ENCODE data around the gene SHC3.

SHC3 gene

GRCh38 chr9:89097219-89097618, 81.4 kb downstream of the SHC3 start:
- no peak for DNase-seq

- no peak for DNase-seq
Measured at GRCh38 chr9:89096807-89097206, 81.8 kb downstream of the SHC3 start.

DNA sequence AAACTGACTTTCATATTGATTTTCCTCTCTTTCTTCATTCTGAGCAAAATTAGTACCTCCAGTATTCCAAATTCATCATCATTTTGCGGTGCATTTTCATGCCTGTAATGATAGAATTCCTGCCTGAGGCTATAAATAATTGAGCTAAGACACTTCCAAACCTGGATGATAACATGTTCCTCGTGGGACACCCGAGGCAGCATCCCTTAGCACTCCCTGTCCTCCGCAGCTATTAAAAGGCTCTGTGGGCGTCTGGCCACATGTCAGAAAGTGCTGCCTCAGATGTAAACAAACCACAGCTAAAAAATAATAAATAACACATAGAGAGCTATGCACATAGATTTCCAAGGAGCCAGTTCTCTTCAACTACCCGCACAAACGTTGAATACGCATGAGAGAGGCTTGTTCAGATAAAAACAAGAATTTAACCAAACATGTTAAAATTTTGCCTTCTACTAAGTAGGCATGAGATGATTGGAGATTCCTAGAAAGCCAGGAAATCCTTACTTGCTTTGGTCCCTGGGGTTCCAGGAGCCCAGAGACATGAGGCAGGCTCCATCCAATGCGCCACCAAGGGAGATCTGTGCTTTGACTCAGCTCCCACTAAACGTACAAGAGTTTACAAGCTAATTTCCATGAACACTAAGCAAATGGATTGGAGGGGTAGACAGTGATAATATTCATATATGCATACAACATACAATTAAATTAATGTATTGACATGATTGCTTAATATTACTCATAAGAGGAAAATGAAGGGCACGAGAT, 82.7 kb downstream of the SHC3 start:
- DNase-seq = no peak

DNA sequence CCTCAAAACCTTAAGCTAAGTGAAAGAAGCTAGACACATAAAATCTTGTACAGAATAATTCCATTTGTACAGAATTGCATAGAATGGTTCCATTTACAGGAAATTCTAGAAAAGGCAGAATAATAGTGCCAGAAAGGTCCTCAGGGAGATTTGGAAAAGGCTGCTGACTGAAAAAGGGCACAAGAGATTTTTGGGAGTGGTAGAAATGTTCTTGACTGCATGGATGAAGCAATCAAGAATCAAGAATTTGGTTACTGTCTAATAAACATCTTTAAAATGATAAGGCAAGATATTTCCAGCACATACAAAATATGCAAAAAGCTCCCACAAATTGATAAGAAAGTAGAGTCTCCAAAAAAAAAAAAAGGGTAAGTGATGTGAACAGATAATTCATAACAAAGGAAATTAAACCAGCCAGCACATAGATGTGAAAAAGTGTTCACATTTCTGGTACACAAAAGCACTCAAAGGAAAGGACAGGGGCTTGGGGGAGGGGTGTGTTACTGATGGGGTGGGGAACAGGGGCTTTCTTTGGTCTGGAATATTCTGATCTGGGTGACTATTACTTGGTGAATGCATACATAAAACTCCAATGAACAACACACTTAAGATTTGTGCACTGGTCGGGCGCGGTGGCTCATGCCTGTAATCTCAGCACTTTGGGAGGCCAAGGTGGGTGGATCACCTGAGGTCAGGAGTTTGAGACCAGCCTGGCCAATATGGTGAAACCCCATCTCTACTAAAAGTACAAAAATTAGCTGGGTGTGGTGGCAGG, 85.2 kb downstream of the SHC3 start:
- no peak for DNase-seq

DNA sequence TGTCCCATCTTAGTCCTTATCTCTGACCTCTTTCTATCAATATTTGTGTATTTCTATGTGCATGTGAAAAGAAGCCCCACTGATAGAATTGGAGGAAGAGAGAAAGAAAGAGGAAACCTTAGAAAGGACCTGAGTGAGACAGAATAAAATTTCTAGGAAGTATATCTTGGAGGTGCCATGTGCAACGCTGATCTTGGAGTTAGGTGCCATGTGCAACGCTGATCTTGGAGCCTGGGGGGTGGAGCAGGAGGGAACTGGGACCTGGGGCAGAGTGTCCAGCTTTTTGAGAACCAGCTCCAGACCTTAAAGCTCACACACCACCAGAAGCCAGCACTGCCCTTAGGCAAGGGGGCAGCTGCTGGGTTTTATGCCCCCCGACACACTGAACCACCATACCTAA, 89.4 kb downstream of the SHC3 start:
- DNase-seq = no peak

GRCh38 chr9:89083626-89084025, 95.0 kb downstream of the SHC3 start:
- no peak for DNase-seq

DNA sequence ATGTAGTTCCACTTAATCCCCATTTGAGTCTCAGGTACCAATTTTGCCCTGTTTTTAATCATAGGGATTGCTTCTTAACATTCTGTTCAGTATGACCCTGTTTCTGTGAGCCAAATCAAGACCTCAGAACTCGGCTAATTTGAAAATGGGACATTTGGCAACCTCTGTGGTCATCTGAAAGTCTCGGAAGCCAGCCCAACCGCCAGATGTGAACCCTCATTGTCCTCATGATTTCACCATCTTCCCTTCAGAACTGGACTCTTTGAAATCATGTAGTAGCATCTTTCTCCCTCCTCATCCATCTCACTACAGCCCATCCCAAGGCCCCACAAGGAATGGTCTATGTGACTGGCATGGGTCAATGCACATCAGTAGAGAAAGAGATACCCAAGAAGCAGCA, 98.4 kb downstream of the SHC3 start:
- DNase-seq = no peak

DNA sequence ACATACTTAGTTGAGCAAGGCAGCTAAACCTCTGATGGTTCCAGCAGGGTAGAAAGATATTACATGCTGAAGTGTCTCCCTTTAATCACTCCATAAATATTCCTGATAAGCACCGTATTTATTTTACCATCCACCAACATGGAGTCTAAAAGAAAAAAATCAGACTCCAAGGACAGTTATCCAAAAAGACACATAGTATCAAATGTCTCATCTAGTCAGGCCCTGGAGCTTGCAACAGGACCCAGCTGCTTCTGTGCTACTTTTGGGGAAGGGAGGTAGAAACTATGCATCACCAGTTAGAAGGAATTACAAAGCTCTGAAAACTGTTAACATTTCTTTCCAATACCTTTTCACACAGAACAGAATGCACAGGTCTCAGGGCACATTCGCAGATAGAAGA, 99.2 kb downstream of the SHC3 start:
- no peak for DNase-seq

DNA sequence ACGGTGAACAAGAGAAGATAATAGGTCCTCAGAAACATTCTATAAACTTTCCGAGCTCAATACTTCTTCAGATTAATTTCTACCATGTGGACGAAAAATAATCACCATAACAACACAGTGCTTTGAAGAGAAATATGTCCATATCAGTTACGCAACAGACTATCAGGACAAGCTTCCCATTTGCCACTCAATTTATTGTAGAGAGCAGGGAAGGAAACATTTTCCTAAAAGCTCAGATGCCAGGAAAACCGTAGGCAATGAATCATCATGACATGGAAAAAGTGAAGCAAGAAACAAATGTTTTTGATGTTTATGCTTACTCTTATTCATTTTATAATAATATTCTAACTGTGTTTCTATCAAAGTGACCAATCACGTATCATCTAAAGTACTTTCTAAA, 99.8 kb downstream of the SHC3 start:
- no peak for DNase-seq

DNA sequence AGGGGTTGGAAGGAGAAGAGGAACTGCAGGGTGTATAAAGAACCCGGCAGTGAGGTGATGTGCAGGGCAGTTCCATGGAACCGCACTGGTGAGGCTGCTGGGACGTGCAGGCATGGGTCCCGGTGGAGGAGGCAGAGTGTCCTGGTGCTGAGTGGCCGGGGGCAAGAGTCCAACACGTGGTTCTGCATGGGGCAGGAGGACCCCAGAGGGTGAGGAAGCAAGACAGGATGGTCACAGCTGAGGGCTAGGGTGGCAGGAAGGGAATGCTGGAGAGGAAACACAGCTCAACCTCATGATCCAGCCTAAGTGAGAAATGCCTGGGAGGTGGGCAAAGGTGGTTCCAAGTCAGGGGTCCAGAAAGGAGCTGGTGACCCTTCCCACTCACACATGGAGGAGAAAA, 100.2 kb downstream of the SHC3 start:
- DNase-seq = no peak

DNA sequence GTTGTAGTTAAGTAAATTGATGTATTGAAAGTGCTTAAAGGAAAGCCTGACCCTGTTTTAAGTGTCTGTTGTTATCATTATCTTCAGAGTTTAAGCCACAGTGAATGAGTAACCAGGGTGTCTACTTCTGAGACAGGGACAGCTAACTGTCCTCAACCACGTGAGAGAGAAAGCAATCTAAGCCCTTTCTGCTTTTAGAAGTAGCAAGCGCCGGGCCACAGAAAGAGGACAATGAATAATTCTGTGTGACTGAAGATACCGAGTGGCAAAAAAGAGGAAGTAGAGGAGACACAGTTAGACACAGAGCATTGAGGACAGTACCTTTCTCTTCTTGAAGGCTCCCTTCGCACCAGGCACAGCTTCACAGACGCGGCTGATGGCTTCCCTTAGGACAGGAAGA, 101.1 kb downstream of the SHC3 start:
- no peak for DNase-seq

GRCh38 chr9:89073397-89073796, 105.2 kb downstream of the SHC3 start:
- DNase-seq = no peak

DNA sequence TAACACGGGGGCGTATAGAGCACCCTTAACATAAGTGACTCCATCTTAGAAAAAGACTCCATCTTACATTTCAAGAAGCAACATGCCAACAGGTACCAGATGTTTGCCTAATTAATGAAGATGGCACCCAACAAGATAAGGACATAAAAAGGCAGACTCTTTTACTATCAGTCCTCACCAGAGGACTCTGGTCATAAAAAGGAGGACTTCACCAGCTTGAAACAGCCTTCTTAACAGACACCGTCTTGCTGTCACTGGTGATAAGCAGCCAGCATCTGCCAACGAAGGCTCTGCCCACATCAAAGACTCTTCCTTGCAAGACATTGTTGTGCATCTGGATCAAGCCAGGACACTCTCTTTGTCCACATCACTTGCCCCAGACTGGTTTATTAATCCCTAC, 107.0 kb downstream of the SHC3 start:
- no peak for DNase-seq

GRCh38 chr9:89066835-89067234, 111.8 kb downstream of the SHC3 start:
- no peak for DNase-seq

DNA sequence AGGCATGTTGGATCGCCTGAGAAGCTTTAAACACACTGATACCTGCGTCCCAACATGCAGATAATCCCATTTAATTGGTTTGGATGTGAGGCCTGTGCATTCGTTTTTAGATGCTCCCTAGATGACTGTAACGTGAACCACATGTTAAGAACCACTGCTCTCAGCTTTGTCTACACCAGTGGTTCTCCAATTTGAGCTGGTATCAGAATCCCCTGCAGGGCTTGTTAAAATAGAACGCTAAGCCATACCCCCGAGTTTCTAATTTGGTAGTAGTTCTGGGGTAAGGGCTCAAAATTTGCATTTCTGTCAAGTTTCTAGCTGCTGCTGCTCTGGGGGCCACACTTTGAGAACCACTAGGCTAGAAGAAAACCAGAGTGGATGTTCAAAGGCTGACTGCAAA, 112.7 kb downstream of the SHC3 start:
- no peak for DNase-seq

GRCh38 chr9:89060790-89061189, 117.8 kb downstream of the SHC3 start:
- no peak for DNase-seq

GRCh38 chr9:89059925-89060506, 118.6 kb downstream of the SHC3 start:
- no peak for DNase-seq

DNA sequence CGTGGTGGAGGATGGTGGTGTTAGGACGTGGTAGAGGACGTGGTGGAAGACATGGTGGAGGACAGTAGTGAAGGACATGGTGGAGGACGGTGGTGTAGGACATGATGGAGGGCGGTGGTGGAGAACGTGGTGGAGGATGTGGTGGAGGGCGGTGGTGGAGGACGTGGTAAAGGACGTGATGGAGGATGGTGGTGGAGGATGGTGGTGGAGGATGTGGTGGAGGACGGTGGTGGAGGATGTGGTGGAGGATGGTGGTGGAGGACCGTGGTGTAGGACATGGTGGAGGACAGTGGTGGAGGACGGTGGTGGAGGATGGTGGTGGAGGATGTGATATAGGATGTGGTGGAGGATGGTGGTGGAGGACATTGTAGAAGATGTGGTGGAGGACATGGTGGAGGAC, 119.7 kb downstream of the SHC3 start:
- no peak for DNase-seq

DNA sequence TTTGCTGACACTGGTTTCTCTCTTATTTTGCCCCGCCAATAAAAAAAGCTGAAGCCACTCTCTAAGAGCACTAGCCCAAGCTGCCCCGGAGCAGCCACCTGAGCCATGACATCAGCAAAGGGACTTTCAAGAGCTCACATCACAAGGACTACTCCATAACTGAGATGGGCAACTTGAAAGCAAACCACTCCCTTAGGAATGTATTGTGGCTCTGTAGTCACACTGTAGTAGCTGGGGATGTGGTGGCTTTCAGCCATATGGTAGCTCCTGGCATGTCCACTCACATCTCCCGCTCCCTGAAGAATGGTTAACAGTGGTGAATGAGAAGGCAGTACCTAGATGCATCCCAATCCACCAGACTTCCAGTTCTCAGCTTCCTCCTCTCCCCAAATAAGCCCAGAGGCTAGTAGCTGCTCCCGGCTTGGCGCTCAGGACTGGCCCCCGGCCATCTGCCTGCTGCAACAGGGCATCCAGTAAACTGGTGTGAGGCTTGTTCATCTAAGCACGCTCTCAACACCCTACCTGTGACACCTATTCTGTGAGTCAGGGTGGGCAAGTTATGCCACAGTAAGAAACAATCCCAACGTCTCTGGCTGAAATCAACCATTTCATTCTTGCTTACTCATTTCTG, 123.6 kb downstream of the SHC3 start:
- DNase-seq = no peak

DNA sequence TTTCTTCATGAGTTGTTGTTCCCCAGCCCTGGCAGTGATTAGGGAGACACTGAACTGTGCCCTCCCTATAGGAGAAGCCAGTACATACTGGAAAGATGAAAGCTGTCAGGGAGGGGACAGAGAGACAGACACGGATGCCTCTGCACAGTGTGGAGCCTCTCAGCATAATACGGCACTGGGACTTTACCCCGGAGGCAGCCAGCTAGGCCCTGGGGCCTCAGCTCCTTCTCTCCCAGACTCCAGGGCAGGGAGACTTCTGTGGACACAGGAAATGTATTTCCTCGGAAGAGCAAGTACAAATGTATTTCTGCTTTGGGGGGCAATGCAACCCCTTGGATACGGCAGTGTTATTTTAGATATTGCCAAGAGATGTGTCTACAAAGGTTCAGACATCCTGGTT, 125.3 kb downstream of the SHC3 start:
- DNase-seq = no peak

DNA sequence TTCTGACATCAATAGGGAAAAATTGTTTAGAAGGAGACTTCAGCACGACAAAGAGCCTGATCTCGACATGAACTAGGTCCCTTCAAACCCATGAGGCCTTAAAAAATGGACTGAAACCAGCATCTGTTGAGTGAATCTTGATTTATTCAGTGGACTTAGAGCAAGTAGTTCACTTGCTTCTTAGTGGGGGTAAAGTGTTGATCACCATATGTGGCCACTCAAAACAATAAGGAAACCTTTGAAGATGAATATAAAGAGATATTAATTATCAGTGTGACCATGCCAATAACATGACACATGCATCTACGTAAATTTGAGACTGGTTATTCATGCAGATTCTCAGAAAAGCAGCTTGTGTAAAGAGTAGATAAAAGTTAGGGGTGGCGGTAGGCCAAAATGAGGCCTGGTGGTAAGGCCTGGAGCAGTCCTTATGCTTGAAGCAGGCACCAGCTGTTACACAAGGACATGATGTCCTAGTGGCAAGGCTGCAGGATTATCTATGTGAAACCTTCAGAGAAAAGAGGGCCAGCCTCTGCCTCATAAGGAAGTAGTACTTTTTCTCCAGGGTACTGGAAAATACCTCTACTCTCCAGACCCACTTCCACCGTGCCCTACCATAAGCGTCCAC, 126.0 kb downstream of the SHC3 start:
- no peak for DNase-seq

- no peak for DNase-seq
Measured at GRCh38 chr9:89051421-89052025, 127.1 kb downstream of the SHC3 start.

- DNase-seq = no peak
Measured at GRCh38 chr9:89049646-89050045, 129.0 kb downstream of the SHC3 start.
